GM19238 (cell line): ENCODE data around the gene DUSP9.

Experiments
- DNase-seq: peaks from one replicate; pipeline ENCODE4 v3.0.0; 2011; ENCODE audit warnings: low spot score; ENCODE audit not compliant: insufficient read length

Gene DUSP9

GRCh38 chrX:153635788-153636668, 11.0 kb upstream of the DUSP9 start:
- no peak for DNase-seq

- DNase-seq: no peak
Measured at GRCh38 chrX:153636716-153637115, 10.3 kb upstream of the DUSP9 start.

DNA sequence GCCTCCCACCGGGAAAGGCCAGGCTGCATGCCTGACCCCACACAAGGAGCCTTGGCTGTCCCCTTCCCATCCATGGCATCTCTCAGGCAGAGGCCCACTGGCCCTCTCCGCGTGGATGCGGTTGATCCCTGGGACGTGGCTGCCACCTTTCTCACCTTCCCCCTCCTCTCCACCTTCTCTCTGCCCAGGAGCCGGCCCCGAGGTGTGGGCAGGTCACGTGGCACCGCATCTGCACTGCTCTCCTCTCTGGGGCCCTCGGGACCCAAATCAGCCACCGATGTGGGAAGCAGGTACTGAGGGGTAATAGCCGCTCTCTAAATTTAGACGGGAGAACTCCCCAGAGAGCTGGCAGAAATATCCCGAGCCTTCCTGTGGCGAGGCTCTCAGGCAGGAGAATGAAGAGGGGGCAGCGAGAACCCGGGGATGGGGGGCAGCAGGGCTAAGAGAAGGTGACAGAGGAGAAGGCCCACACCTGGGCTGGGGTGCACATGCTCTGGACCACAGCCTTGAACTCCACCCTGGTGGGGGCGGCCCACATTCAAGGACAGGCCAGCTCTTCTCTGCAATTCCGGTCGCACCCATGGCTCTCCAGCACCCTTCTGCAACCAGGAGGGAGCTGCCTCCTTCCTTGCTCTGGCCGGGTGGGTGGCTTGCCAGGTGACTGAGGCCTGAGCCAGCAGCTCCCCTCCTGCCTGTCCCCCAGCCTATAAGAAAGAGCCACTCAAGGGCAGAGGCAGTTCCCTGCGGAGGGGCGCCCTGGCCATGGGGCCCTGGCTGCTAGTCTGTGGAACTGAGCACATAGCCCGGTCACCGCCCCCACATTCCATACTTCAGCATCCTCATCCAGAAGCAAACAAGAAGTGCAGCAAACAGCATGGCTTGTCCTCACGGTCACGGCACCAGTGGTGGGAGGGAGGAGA, 9.6 kb upstream of the DUSP9 start:
- no peak for DNase-seq

DNA sequence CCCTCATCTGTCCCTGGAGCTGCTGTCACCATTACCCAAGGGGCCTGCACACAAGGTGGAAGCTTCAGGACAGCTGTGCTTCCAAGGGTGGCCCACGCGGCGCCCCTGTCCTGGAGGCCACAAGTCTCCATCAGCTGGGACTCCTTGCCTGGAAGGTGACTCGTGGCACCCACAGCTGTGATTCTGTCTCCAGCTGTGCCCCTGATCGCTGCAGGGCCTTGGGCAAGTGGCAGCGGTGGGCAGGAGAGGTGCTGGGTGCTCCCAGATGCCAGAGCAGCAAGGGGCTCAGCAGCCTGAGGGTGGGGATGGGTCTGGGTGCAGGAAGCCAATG, 9.0 kb upstream of the DUSP9 start:
- no peak for DNase-seq

DNA sequence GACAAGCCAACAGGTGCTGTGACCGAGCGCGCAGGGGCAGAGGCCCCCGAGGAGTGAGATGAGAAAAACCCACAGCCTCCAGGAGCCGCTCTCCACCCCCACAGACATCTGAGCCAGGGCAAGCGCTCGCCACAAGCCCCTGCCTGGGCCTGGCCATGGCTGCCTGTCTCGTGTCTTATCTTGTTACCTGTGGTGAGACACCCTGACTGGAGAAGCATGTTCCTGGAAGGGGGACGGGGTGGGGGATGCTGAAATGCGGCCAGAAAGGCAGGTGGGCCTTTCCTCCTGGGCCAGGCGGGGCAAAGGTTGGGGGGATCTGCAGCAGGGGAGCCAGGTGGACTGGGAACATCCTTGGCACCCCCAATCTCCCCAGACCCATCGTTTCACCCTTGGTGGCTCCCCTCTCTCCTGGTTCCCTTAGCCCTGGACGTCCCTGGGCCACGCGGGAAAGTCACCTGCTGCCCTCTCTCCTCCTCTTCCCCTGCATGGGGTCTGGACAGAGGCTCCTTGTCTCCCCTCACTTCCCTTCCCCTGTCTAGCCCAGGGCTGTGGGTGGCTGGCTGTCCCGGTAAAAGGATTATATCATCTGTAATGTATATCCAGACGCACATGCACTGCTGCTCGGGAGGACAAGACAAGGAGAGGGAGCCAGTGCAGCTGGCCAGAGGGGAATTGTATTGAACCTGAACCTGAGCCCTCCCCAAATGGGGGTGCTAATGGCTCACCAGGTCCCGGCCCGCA, 8.4 kb upstream of the DUSP9 start:
- no peak for DNase-seq

- no peak for DNase-seq
Measured at GRCh38 chrX:153639177-153640044, 7.6 kb upstream of the DUSP9 start.

DNA sequence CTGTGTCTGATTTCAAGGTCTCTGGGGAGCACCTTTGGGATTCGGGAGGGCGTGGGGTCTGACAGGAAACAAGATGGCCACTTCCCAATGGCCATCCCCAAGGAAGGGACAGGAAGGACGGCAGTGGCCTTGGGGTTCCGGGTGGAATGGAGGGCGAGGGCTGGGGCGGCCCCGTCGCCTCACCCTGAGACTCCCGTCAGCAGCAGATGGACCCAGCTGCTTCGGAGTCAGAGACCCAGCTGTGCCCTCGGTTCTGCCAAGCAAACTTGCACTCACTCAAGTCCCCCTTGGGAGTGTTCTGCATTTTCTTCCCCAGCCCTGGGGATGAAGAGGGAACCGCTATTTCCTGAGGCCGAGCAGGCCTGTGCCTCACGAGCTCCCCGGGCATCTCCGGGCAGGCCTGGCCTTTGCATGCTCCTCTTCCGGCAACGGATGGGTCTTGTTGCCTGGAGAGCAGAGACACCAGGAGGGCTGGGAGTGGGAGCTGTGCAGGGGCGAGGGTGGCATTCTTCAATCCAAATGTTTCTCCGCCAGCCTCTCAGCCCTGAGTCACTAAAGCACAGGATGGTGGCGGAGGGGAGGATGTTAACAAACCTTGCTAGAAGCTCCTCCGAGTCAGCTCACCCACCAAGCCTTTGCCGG, 6.8 kb upstream of the DUSP9 start:
- DNase-seq: no peak

GRCh38 chrX:153640736-153641575, 6.0 kb upstream of the DUSP9 start:
- no peak for DNase-seq

GRCh38 chrX:153641627-153642026, 5.4 kb upstream of the DUSP9 start:
- DNase-seq: no peak

GRCh38 chrX:153642051-153642654, 4.8 kb upstream of the DUSP9 start:
- no peak for DNase-seq

DNA sequence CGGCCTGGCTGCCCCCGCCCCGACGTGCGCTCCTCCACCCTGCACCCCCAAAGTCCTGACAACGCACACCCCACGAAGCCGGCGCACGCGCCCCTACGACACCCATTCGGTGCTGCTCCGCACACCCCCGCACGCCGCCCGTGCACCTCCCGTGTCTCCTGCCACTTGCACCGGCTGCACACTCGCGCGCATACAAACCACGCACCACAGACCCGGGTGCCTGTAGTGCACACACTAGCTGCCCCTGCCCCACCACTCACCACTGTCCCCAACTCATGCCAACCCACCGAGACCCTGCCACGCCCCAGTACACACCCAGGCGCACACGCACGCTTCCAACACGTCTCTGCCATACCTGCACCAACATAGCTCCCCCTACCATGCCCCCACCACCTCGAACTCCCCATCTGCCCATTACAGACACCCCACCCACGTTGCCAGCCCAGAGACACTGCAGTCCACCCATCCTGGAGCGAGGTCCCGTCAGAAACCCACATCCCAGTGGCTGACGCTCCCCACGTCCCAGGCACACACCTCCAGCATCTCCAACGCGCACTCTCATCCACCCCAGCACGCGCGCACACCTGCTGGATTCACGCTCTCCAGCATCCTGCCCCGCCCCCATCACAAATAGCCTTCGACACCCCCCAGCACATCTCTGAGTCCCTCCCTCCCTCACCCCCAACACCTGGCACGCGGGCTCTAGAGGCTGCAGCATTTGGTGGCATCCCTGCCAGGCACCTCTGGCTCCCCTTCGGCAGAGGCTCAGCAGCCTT, 4.2 kb upstream of the DUSP9 start:
- DNase-seq: no peak

- no peak for DNase-seq
Measured at GRCh38 chrX:153643431-153644351, 3.3 kb upstream of the DUSP9 start.

DNA sequence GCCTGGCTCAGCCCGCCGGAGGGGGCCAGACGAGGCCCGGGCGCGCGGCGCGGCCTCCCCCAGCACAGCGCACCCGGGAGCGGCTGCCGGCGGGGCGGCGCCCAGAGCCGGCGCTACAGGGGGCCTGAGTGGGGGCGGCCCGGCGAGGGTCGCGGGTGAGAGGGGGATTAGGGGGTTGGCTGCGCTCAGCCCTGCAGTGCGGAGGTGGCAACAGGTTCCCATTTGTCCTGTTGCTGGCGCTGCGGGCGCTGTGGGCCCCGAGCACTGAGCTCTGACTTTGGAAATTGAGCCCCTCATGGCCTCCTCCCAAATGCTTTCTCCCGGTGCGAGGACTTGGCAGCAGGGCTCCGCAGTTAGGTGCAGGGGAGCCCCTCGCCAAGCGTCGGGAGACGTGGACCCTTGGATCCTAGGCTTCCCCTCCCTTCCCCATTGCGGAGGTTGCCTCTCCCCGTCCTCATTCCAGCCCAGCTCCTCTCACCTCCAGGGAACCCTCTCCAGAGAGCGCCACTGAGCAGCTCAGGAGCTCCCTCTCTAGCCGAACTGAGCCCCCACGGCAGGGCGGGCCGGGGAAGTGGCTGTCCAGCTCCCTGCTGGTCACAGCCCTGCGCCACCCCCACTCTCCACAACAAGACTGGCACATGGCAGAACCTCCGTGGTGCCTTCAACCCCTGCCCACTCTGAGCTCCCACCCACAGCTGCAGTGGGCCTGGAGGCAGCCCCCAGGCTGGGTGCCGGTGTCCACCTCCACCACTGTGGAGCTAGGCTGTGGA, 2.5 kb upstream of the DUSP9 start:
- no peak for DNase-seq

DNA sequence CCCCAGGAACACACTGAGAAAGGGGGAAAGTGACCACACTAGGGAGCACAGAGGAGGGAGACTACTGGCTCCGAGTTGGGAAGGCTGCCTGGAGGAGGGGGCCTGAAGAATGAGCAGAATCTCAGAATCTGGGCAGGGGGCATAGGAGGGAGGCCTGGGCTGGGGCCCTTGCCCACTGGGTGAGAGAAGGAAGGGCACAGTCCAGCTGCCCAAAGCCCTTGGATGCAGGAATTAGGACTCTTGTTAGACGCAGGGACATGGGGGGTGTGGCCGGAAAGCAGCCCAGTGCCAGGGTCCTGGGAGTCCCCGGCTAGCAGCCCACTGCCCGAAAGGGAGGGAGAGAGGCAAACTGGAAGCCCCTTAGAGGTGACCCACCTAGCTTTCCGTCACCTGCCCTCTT, 1.9 kb upstream of the DUSP9 start:
- DNase-seq: no peak

DNA sequence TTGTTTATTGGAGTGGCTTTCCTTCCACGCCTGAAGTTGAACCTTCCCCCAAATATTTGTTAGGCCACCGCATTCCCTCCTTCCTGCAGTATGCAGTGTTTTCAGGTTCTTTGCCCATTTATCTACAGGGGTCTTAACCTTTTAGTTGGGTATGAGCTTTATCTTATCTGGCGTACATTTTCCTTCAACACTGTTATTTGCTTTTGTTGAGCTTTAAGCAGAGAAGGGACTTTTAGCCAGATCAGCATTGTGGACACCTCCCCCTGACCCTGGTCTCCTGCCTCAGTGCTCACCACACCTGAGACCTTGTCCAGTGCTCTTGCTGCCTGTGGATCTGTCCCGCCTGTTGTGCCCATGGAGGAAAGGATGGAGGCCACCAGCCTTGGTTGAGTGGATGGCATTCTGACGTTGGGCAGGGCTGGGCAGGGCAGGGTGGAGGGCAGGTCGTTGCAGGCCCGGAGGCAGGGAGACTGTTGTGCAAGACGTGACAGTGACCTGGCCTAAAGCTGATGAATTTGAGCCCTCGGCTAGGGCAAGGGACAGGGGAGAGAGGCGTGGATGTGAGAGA, 998 bp upstream of the DUSP9 start:
- no peak for DNase-seq
